ENCODE data around the gene ESR1.

The ESR1 gene

GRCh38 chr6:152148412-152148811 lies 340.9 kb downstream of the ESR1 start:
- TF ChIP-seq ZNF274 (IDR thresholded peaks at IDR 0.05; ENCODE audit: low read depth, low read length), result no peak
- no peak for TF ChIP-seq YY1 (IDR thresholded peaks at IDR 0.05; ENCODE audit: insufficient read depth, insufficient read length)
- TF ChIP-seq SUZ12 (IDR thresholded peaks at IDR 0.05; ENCODE audit: extremely low read depth, insufficient read depth, insufficient read length), result no peak
- Histone ChIP-seq H3K9ac (ENCODE audit: insufficient read length, low read depth) (no peak overlapping the region), H3K4me1 (ENCODE audit: insufficient read depth, insufficient read length) (no peaks in the 10 kb centered on the region), H3K27me3 (ENCODE audit: insufficient read depth, insufficient read length) (no peaks in the 10 kb centered on the region), H3K4me3 (ENCODE audit: insufficient read length, low read depth) (no peak overlapping the region), H3K36me3 (ENCODE audit: insufficient read depth, insufficient read length, low read length) (no peaks in the 10 kb centered on the region), H3K9me3 (ENCODE audit: insufficient read depth, low read length) (no peaks in the 10 kb centered on the region)
- DNase-seq (ENCODE audit: low read depth, low spot score), result no peak

DNA sequence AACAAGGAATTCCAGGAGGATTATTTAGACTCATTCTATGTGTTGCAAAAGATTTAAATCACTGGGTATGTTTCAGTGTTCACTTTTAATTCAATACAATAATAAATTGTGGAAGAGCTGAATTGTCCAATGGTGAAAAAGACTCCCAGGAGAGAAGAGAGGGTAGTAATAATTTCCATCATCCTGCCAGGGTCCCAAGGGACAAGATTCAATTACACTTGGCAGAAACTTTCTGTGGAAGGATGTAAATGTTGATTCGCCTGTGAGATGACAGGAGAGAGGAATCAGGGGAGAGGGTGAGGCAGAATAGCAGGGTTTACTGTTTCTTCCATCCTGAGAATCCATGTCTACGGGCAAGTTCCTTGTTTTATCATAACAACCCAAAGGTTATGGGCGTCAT lies 342.7 kb downstream of the ESR1 start:
- no peak overlapping the region for H3K9ac ChIP-seq (ENCODE audit: insufficient read length, low read depth)
- no peaks in the 10 kb centered on the region for H3K9me3 ChIP-seq (ENCODE audit: insufficient read depth, low read length)
- no peak for DNase-seq (ENCODE audit: low read depth, low spot score)
- no peak for TF ChIP-seq ZNF274 (IDR thresholded peaks at IDR 0.05; ENCODE audit: low read depth, low read length)
- no peak for TF ChIP-seq SUZ12 (IDR thresholded peaks at IDR 0.05; ENCODE audit: extremely low read depth, insufficient read depth, insufficient read length)
- TF ChIP-seq YY1 (IDR thresholded peaks at IDR 0.05; ENCODE audit: insufficient read depth, insufficient read length), result no peak
- no peaks in the 10 kb centered on the region for H3K27me3 ChIP-seq (ENCODE audit: insufficient read depth, insufficient read length)
- H3K36me3 ChIP-seq (ENCODE audit: insufficient read depth, insufficient read length, low read length), result no peaks in the 10 kb centered on the region
- H3K4me1 ChIP-seq (ENCODE audit: insufficient read depth, insufficient read length), result no peaks in the 10 kb centered on the region
- H3K4me3 ChIP-seq (ENCODE audit: insufficient read length, low read depth), result no peak overlapping the region

- H3K27me3 ChIP-seq (ENCODE audit: insufficient read depth, insufficient read length), result no peaks in the 10 kb centered on the region
- no peak for DNase-seq (ENCODE audit: low read depth, low spot score)
- TF ChIP-seq SUZ12 (IDR thresholded peaks at IDR 0.05; ENCODE audit: extremely low read depth, insufficient read depth, insufficient read length) (no peak), YY1 (IDR thresholded peaks at IDR 0.05; ENCODE audit: insufficient read depth, insufficient read length) (no peak), ZNF274 (IDR thresholded peaks at IDR 0.05; ENCODE audit: low read depth, low read length) (no peak)
- no peaks in the 10 kb centered on the region for H3K9me3 ChIP-seq (ENCODE audit: insufficient read depth, low read length)
- H3K4me3 ChIP-seq (ENCODE audit: insufficient read length, low read depth), result no peak overlapping the region
- no peaks in the 10 kb centered on the region for H3K4me1 ChIP-seq (ENCODE audit: insufficient read depth, insufficient read length)
- H3K36me3 ChIP-seq (ENCODE audit: insufficient read depth, insufficient read length, low read length), result no peaks in the 10 kb centered on the region
- no peak overlapping the region for H3K9ac ChIP-seq (ENCODE audit: insufficient read length, low read depth)
These were observed 344.4 kb downstream of the ESR1 start for GRCh38 chr6:152151920-152152319.

- Histone ChIP-seq H3K36me3 (ENCODE audit: insufficient read depth, insufficient read length, low read length) (no peaks in the 10 kb centered on the region), H3K9me3 (ENCODE audit: insufficient read depth, low read length) (no peaks in the 10 kb centered on the region), H3K4me1 (ENCODE audit: insufficient read depth, insufficient read length) (no peaks in the 10 kb centered on the region), H3K9ac (ENCODE audit: insufficient read length, low read depth) (no peak overlapping the region), H3K4me3 (ENCODE audit: insufficient read length, low read depth) (no peak overlapping the region), H3K27me3 (ENCODE audit: insufficient read depth, insufficient read length) (no peaks in the 10 kb centered on the region)
- TF ChIP-seq YY1 (IDR thresholded peaks at IDR 0.05; ENCODE audit: insufficient read depth, insufficient read length) (no peak), SUZ12 (IDR thresholded peaks at IDR 0.05; ENCODE audit: extremely low read depth, insufficient read depth, insufficient read length) (no peak), ZNF274 (IDR thresholded peaks at IDR 0.05; ENCODE audit: low read depth, low read length) (no peak)
- no peak for DNase-seq (ENCODE audit: low read depth, low spot score)
These were observed 347.3 kb downstream of the ESR1 start for GRCh38 chr6:152154559-152155356.

- H3K36me3 ChIP-seq (ENCODE audit: insufficient read depth, insufficient read length, low read length), result no peaks in the 10 kb centered on the region
These were observed 348.3 kb downstream of the ESR1 start for GRCh38 chr6:152155792-152156191.

GRCh38 chr6:152160346-152160745 lies 352.9 kb downstream of the ESR1 start:
- no peak overlapping the region for H3K4me3 ChIP-seq (ENCODE audit: insufficient read length, low read depth)
- H3K9me3 ChIP-seq (ENCODE audit: insufficient read depth, low read length), result no peaks in the 10 kb centered on the region
- no peaks in the 10 kb centered on the region for H3K27me3 ChIP-seq (ENCODE audit: insufficient read depth, insufficient read length)
- H3K4me1 ChIP-seq (ENCODE audit: insufficient read depth, insufficient read length), result peaks cover 4% of the 10 kb centered on the region
- no peaks in the 10 kb centered on the region for H3K36me3 ChIP-seq (ENCODE audit: insufficient read depth, insufficient read length, low read length)
- no peak for TF ChIP-seq SUZ12 (IDR thresholded peaks at IDR 0.05; ENCODE audit: extremely low read depth, insufficient read depth, insufficient read length)
- TF ChIP-seq YY1 (IDR thresholded peaks at IDR 0.05; ENCODE audit: insufficient read depth, insufficient read length), result no peak
- no peak for TF ChIP-seq ZNF274 (IDR thresholded peaks at IDR 0.05; ENCODE audit: low read depth, low read length)
- H3K9ac ChIP-seq (ENCODE audit: insufficient read length, low read depth), result no peak overlapping the region
- no peak for DNase-seq (ENCODE audit: low read depth, low spot score)

More at GRCh38 chr6:152155792-152156191, 348.3 kb downstream of the ESR1 start:
- H3K9me3 ChIP-seq (ENCODE audit: insufficient read depth, low read length), result no peaks in the 10 kb centered on the region
- TF ChIP-seq YY1 (IDR thresholded peaks at IDR 0.05; ENCODE audit: insufficient read depth, insufficient read length), result no peak
- TF ChIP-seq ZNF274 (IDR thresholded peaks at IDR 0.05; ENCODE audit: low read depth, low read length), result no peak
- TF ChIP-seq SUZ12 (IDR thresholded peaks at IDR 0.05; ENCODE audit: extremely low read depth, insufficient read depth, insufficient read length), result no peak
- no peaks in the 10 kb centered on the region for H3K27me3 ChIP-seq (ENCODE audit: insufficient read depth, insufficient read length)
- no peak overlapping the region for H3K4me3 ChIP-seq (ENCODE audit: insufficient read length, low read depth)
- no peaks in the 10 kb centered on the region for H3K4me1 ChIP-seq (ENCODE audit: insufficient read depth, insufficient read length)
- H3K9ac ChIP-seq (ENCODE audit: insufficient read length, low read depth), result no peak overlapping the region
- DNase-seq (ENCODE audit: low read depth, low spot score), result no peak

- DNase-seq (ENCODE audit: low read depth, low spot score), result peak; percentile 1
- Histone ChIP-seq H3K36me3 (ENCODE audit: insufficient read depth, insufficient read length, low read length) (no peaks in the 10 kb centered on the region), H3K4me1 (ENCODE audit: insufficient read depth, insufficient read length) (peaks cover 4% of the 10 kb centered on the region), H3K9ac (ENCODE audit: insufficient read length, low read depth) (no peak overlapping the region), H3K27me3 (ENCODE audit: insufficient read depth, insufficient read length) (no peaks in the 10 kb centered on the region), H3K4me3 (ENCODE audit: insufficient read length, low read depth) (no peak overlapping the region), H3K9me3 (ENCODE audit: insufficient read depth, low read length) (no peaks in the 10 kb centered on the region)
- no peak for TF ChIP-seq YY1 (IDR thresholded peaks at IDR 0.05; ENCODE audit: insufficient read depth, insufficient read length)
- TF ChIP-seq ZNF274 (IDR thresholded peaks at IDR 0.05; ENCODE audit: low read depth, low read length), result no peak
- no peak for TF ChIP-seq SUZ12 (IDR thresholded peaks at IDR 0.05; ENCODE audit: extremely low read depth, insufficient read depth, insufficient read length)
These were observed 354.0 kb downstream of the ESR1 start for GRCh38 chr6:152161501-152161900.
